HG03469 (cell line): ENCODE results near the gene ANKRD44.
"Not testable (repeated sequence)": the region's sequence is repeated elsewhere in the genome, so short reads cannot be mapped to it uniquely, and the experiment has no call there.

Experiments
- ATAC-seq: cut with Tn5 transposase; IDR thresholded peaks from one replicate; pipeline ENCODE4 v1.9.1; 2021; ENCODE audit warnings: mild to moderate bottlenecking, moderate library complexity, moderate number of reproducible peaks; ENCODE audit not compliant: unreplicated experiment

Gene ANKRD44

GRCh38 chr2:197057959-197058358 is 252.6 kb downstream of the ANKRD44 start:
- ATAC-seq = no peak

- no peak for ATAC-seq
Measured at GRCh38 chr2:197055045-197055444, 255.5 kb downstream of the ANKRD44 start.

- no peak for ATAC-seq
Measured at GRCh38 chr2:197054437-197054836, 256.1 kb downstream of the ANKRD44 start.

- ATAC-seq = no peak
Measured at GRCh38 chr2:197052356-197052755, 258.2 kb downstream of the ANKRD44 start.

- no peak for ATAC-seq
Measured at GRCh38 chr2:197045115-197045514, 265.5 kb downstream of the ANKRD44 start.

GRCh38 chr2:197042739-197043196 is 267.8 kb downstream of the ANKRD44 start:
- ATAC-seq = no peak

DNA sequence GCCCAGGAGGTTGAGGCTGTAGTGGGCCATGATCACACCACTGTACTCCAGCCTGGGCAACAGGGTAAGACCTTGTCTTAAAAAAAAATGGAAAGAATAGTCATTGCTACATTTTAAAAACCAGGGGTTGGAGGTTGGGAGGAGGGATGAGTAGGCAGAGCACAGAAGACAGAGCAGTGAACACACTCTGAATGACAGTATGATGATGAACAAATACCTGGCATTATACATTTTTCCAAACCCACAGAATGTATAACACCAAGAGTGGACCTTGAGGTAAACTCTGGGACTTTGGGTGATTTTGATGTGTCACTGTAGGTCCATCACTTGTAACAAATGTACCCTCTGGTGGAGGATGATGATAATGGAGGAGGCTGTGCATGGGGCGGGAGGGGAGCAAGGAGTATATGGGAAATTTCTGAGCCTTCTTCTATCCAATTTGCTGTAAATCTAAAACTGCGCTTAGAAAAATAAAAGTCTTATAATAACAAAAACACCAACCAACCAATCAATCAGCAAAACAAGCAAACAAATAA is 272.6 kb downstream of the ANKRD44 start:
- ATAC-seq = no peak

DNA sequence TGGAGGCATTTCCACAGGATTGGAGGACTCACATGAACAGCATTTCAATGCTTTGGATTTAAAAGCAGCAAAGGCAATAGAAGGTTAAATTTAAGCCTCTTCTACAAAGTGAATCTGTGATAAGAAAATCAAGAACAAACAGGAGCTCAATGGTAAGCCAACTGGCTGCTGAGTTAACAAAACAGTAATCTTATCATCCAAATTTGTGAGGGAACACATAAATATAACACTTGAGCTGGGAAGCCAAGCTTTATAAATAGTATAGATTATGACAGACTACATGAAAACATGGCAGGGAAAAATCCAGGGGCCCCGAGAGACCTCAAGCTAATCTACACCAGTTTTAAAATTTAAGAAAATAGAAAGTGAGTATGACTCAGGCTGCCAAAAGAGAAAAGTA is 275.6 kb downstream of the ANKRD44 start:
- no peak for ATAC-seq

- ATAC-seq = no peak
Measured at GRCh38 chr2:197034292-197034691, 276.3 kb downstream of the ANKRD44 start.

GRCh38 chr2:197033222-197033621 is 277.4 kb downstream of the ANKRD44 start:
- ATAC-seq = no peak

DNA sequence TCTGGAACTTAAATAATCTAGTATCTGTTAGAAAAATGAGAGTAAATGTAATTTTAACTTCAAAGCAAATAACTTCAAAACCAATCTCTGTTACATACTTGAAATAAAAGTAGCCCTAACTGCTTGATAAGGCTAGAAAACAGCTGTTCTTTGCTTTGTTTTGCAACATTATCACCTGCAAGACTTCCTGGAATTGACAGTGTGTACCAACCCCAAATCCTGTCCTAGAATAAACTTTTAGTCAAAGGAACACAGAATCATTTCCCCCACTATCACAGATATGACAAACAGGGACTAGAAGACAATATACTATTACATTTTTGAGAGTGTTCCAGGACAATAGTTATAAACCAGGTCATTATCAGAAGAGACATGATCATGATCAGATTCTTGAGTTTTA is 278.8 kb downstream of the ANKRD44 start:
- ATAC-seq = no peak

GRCh38 chr2:197030090-197030489 is 280.5 kb downstream of the ANKRD44 start:
- ATAC-seq = no peak

- ATAC-seq = no peak
Measured at GRCh38 chr2:197028633-197029032, 281.9 kb downstream of the ANKRD44 start.

- no peak for ATAC-seq
Measured at GRCh38 chr2:197028230-197028629, 282.4 kb downstream of the ANKRD44 start.

DNA sequence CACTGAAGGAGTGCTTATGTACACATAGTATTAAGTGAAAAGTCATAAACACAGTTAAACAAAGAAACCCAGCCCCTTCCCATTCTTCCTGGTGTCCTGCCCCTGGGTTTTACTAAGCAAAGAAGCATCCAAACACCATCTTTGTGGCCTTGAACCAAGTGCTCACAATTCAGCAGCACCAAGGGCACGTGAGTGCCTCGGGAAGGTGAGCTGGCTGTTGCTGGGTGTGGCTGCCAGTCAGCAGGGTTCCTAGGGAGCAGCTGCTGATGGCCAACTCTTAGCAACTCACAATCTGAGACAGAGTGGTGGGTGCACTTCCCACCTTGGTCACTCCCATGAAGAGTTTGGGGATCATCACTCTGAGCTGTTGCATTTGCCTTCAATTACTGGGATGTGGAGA is 286.4 kb downstream of the ANKRD44 start:
- no peak for ATAC-seq

DNA sequence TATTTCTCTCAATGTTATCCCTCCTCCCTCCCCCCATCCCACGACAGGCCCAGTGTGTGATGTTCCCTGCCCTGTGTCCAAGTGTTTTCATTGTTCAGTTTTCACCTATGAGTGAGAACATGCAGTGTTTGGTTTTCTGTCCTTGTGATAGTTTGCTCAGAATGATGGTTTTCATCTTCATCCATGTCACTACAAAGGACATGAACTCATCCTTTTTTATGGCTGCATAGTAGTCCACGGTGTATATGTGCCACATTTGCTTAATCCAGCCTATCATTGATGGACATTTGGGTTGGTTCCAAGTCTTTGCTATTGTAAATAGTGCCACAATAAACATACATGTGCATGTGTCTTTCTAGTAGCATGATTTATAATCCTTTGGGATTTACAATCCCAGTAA is 289.7 kb downstream of the ANKRD44 start:
- not testable (repeated sequence) for ATAC-seq

- no peak for ATAC-seq
Measured at GRCh38 chr2:197013098-197013497, 297.5 kb downstream of the ANKRD44 start.

DNA sequence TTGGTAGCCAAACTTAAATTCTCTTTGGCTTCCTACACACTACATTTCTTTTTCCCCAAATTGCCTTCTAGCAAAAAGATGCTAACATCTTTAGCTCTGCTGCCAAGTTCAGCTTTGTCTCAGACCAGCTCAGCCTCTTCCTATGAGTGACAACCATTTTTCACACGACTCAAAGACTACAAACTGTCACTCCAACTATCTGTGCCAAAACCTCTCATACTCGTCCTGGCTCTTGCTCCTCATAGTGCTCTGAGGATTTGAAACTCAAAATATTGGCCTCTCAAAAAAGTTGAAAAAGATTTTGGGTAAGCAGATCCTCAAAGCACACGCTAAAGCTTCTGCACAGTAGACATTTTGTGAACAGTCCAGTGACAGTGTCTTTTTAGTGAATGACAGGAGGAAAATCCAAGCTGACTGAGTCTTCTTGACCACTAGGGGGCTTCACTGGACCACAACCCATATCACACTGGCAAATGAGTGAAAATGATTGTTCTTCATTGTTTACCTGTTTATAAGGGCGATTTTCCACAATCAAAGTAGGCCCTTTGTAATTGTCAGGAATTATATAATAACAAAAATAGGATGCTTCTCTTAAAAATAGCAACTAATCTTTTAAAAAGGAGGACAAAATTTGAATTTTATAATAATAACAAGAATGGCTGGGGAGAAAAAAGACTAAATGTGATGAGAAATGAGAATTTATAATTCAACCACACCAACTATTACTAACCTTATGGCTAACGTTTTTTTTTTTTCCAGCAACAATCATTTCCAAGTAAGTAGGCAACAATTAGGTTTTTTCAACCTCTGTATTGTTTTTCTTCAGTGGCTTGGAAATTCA is 298.6 kb downstream of the ANKRD44 start:
- no peak for ATAC-seq

- ATAC-seq = no peak
Measured at GRCh38 chr2:197011021-197011417, 299.6 kb downstream of the ANKRD44 start.

GRCh38 chr2:197010200-197011020 is 300.2 kb downstream of the ANKRD44 start:
- no peak for ATAC-seq

- not testable (repeated sequence) for ATAC-seq
Measured at GRCh38 chr2:197008741-197009341, 301.7 kb downstream of the ANKRD44 start.
